ENCODE measurements around the gene MFN1.

GRCh38 chr3:179322286-179323196 lies 25.0 kb upstream of the MFN1 start, which contains the start of gene ZNF639:
- TF ChIP-seq POLR2A (IDR thresholded peaks at IDR 0.05), result peak; percentile 75 to 80
- TF ChIP-seq CTCF (IDR thresholded peaks at IDR 0.05), result peak; percentile 34 to 90 (median 70)
